Measurements from ENCODE around the gene PNMA1. TPM values are rescaled to one million over a fixed set of nuclear protein-coding genes. Genes with fewer than 3 reads are reported as not detected.

PNMA1 gene
- total and polyA plus RNA-seq, 9 of the 15 experiments (the other 6 are each of a cell fraction or from before 2014, with no cell fraction given): 1.7 to 26.4 (median 8.7) TPM

DNA sequence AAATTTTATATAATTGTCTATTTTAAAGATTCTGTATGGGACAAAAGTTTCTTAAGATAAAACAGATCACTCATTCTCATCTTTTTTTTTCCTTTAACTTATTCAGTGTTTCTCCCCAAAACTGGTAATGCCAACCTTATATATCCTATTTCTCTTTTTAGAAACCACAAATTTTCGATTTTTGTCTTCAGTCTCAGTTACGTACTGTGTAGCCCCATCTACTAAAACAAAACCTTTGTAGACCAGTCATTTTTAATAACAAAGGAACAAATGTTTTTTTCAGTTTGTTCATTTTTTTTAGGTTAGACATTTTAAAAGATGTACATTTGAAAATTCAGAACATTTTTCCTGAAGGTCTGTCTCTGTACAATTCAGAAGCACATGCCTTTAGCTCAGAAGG is 18.2 kb downstream of the PNMA1 start:
- no peaks in the 10 kb centered on the region for H3K9me3 ChIP-seq (replicated peaks; ENCODE audit: control insufficient read depth, insufficient read depth, low read depth, low read length)
- POLR2A ChIA-PET: no interaction called here
- no peak overlapping the region for H3K4me3 ChIP-seq
- no peaks in the 10 kb centered on the region for H3K79me2 ChIP-seq (ENCODE audit: control insufficient read depth, insufficient read depth, low read length)
- no peaks in the 10 kb centered on the region for H3K9me1 ChIP-seq (ENCODE audit: control insufficient read depth, insufficient read depth, low read length)
- no peak for DNase-seq (ENCODE audit: extremely low read depth in 1 of 4, low spot score in 3 of 4)
- H3K36me3 ChIP-seq (ENCODE audit: control insufficient read depth, insufficient read depth, low read length): no peaks in the 10 kb centered on the region
- peak overlapping the region; percentile 7; the same call in 1 of the 3 replicates for H3K27ac ChIP-seq (ENCODE audit: extremely low read depth, low read depth, low read length)
- no peaks in the 10 kb centered on the region for H4K20me1 ChIP-seq (replicated peaks; ENCODE audit: control insufficient read depth, insufficient read depth, low read length)
- CTCF ChIA-PET (ENCODE audit: low intra/inter-chr PET ratio): no interaction called here
- intact Hi-C loops (cut with micrococcal nuclease): no loop called here
- no peak overlapping the region for H3K4me2 ChIP-seq (ENCODE audit: insufficient read depth, low read length)
- TF ChIP-seq, protein P1, sequence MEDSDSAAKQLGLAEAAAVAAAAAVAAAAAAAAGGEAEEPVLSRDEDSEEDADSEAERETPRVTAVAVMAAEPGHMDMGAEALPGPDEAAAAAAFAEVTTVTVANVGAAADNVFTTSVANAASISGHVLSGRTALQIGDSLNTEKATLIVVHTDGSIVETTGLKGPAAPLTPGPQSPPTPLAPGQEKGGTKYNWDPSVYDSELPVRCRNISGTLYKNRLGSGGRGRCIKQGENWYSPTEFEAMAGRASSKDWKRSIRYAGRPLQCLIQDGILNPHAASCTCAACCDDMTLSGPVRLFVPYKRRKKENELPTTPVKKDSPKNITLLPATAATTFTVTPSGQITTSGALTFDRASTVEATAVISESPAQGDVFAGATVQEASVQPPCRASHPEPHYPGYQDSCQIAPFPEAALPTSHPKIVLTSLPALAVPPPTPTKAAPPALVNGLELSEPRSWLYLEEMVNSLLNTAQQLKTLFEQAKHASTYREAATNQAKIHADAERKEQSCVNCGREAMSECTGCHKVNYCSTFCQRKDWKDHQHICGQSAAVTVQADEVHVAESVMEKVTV (CRISPR knock-in tag; IDR thresholded peaks at IDR 0.05): no peak
- TF ChIP-seq NFRKB (IDR thresholded peaks at IDR 0.05; ENCODE audit: low read depth) (no peak), ZNF133 (CRISPR knock-in tag; IDR thresholded peaks at IDR 0.05) (no peak), SMAD4 (CRISPR knock-in tag; conservative IDR thresholded peaks at IDR 0.05) (no peak), YBX1 (IDR thresholded peaks at IDR 0.05) (no peak), TCF7 (IDR thresholded peaks at IDR 0.05; ENCODE audit: borderline replicate concordance) (no peak), MYNN (IDR thresholded peaks at IDR 0.05) (no peak), MYNN (CRISPR knock-in tag; IDR thresholded peaks at IDR 0.05) (no peak)
- TF ChIP-seq, protein P2, sequence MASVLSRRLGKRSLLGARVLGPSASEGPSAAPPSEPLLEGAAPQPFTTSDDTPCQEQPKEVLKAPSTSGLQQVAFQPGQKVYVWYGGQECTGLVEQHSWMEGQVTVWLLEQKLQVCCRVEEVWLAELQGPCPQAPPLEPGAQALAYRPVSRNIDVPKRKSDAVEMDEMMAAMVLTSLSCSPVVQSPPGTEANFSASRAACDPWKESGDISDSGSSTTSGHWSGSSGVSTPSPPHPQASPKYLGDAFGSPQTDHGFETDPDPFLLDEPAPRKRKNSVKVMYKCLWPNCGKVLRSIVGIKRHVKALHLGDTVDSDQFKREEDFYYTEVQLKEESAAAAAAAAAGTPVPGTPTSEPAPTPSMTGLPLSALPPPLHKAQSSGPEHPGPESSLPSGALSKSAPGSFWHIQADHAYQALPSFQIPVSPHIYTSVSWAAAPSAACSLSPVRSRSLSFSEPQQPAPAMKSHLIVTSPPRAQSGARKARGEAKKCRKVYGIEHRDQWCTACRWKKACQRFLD (CRISPR knock-in tag; IDR thresholded peaks at IDR 0.05): no peak
- no TSS peak for BruUV-seq (replicated peaks)
- H3K9ac ChIP-seq (ENCODE audit: insufficient read depth in 1 of 2, low read depth in 2 of 2, low read length in 2 of 2): no peak overlapping the region
- no peak for FAIRE-seq
- ATAC-seq: no peak
- in situ Hi-C loops (cut with MboI): no loop called here
- no peak overlapping the region for H2AFZ ChIP-seq (ENCODE audit: low read depth, low read length)
- peaks cover 0 to 6% of the 10 kb centered on the region in 2 experiments; a peak in 3 of 5 replicates for H3K4me1 ChIP-seq (replicated peaks in 1 of 2; ENCODE audit: control insufficient read depth in 2 of 2, insufficient read depth in 2 of 2, low read length in 2 of 2)
- H3K27me3 ChIP-seq (ENCODE audit: control insufficient read depth in 2 of 2, insufficient read depth in 2 of 2, low read length in 2 of 2): no peaks in the 10 kb centered on the region
- WGBS (ENCODE audit: insufficient coverage, low coverage, missing lambda C conversion rate): 58% methylated on average over 2 of the region's 2 CpGs
